ENCODE results near the gene ZNF200.
A peak's percentile ranks its signal among the peaks of the same experiment; 100 is the strongest.
"Not testable (repeated sequence)": the region's sequence is repeated elsewhere in the genome, so short reads cannot be mapped to it uniquely, and the experiment has no call there.

Gene ZNF200

GRCh38 chr16:3202903-3203539 is 31.9 kb downstream of the ZNF200 start:
- no peak for DNase-seq (ENCODE audit: low read depth in 3 of 3)

DNA sequence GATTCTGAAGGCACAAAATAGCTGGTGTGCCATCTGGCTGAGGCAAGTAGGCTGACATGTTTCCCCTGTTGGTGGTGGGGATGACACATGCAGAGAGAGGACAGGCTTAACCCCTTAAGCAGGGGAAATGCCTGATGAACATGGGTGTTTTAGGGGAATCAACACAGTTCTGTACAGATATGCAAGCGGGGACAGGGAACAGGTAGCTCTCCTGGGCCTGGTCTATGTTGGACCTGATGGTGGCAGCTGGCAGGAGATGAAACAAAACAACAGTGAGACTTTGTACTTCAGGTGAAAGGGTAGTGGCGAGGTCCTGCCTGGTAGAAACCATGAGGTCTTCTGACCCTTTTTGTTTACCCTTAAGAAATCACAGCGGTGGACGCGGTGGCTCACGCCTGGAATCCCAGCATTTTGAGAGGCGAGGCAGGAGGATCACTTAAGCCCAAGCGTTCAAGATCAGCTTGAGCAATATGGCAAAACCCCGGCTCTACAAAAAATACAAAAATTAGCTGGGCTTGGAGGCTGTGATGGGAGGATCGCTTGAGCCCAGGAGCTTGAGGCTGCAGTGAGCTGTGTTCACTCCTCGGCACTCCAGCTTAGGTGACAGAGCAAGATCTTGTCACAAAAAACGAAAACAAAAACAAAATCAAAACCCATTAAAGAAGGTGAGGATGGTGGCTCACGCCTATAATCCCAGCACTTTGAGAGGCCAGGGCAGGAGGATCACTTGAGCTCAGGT is 36.5 kb downstream of the ZNF200 start:
- DNase-seq (ENCODE audit: low read depth in 3 of 3), result no peak

DNA sequence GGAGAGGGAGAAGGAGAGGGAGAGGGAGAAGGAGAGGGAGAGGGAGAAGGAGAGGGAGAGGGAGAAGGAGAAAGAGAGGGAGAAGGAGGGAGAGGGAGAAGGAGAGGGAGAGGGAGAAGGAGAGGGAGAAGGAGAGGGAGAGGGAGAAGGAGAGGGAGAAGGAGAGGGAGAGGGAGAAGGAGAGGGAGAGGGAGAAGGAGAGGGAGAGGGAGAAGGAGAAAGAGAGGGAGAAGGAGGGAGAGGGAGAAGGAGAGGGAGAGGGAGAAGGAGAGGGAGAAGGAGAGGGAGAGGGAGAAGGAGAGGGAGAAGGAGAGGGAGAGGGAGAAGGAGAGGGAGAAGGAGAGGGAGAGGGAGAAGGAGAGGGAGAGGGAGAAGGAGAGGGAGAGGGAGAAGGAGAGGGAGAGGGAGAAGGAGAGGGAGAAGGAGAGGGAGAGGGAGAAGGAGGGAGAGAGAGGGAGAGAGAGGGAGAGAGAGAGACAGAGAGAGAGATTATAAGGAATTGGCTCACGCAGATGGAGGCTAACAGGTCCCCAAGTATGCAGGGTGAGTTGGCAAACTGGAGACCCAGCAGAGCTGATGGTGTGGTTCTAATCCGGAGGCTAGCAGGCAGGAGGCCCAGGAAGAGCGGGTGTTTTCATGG is 37.1 kb downstream of the ZNF200 start:
- not testable (repeated sequence) for DNase-seq (ENCODE audit: low read depth in 3 of 3)

GRCh38 chr16:3195975-3196374 is 39.0 kb downstream of the ZNF200 start:
- no peak for DNase-seq (ENCODE audit: low read depth in 3 of 3)

- DNase-seq (ENCODE audit: low read depth in 3 of 3), result no peak
Observed at GRCh38 chr16:3194792-3195191, 40.2 kb downstream of the ZNF200 start.

GRCh38 chr16:3193221-3194212 is 41.4 kb downstream of the ZNF200 start:
- DNase-seq (ENCODE audit: low read depth in 3 of 3), result no peak

- DNase-seq (ENCODE audit: low read depth in 3 of 3), result no peak
Observed at GRCh38 chr16:3192476-3193019, 42.4 kb downstream of the ZNF200 start.

GRCh38 chr16:3190949-3191353 is 44.0 kb downstream of the ZNF200 start:
- DNase-seq (ENCODE audit: low read depth in 3 of 3), result no peak

DNA sequence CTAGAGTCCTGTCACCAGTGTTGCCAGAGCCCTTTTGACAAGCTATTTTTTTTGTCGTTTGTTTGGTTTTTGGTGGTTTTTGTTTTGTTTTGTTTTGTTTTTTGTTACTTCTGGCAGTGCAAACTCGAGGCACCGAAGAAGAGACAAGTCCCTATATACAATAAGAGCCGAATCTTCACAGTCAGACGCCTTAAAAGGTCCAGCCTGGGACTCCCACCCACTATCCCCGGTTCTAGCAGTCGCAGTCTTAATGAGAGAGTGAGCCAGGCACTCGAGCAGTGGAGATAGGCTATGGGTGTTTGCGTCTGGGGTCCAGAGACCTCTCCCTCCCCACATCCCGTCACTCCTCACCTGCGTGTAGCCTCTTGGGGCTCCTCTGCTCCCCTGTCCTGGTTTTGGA is 45.1 kb downstream of the ZNF200 start:
- DNase-seq (ENCODE audit: low read depth in 3 of 3), result no peak

DNA sequence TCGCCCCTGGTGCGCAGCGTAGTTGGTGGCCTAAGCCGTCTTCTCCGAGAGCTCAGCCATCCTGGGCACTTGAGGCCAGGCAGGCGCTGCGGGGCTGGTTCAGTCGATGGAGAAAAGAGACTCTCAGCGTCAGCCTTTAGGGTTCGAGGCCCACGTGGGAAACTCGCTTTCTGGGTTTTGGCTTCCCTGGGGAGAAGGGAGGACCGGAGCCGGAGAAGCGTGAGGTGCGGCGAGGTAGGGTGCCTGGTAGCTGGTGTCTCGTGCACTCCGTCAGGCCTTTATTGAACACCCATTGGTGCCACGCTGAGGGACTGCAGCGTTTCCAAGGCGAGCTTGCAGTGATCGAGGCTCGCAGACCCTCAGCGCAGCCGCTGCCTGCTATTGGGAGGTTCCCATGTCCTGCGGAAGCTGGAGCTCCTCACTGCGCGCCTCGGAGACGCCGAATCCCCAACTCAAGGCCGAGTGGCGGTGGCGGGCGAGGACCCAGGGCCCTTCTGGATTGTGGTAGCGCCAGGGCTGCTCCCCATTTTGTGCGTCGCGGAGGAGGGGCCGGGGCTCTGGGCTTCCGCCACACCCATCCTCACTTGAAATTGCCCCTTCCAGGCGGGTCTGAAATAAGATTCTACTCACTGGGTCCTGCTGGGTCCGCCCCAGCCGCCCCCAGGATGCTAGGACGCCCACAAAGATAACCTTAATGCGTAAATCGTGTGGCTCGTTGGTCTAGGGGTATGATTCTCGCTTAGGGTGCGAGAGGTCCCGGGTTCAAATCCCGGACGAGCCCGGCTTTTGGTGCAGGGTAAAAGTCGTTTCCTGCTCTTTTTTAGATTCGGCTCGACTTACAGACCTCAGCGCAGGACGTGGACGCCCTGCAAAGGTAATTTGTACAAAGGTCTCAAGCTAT is 45.8 kb downstream of the ZNF200 start:
- peak in 2 of 3 experiments; percentile 52 to 75 for DNase-seq (ENCODE audit: low read depth in 3 of 3)

DNA sequence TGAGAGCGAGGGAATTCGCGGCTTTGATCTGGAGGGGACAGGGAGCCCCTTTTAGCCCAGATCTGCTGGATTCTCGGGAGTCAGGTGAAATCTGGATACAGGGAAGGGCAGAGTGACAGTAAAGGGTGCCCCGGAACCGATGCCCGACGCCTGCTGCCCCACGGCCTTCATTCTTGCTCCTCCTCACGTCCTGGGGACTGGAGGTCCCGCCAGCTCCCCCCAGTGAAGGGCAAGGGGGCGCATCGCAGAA is 46.4 kb downstream of the ZNF200 start:
- no peak for DNase-seq (ENCODE audit: low read depth in 3 of 3)

- peak; percentile 46 to 85 (median 55) for DNase-seq (ENCODE audit: low read depth in 3 of 3)
Observed at GRCh38 chr16:3187798-3188674, 46.9 kb downstream of the ZNF200 start, which contains the start of gene OR1F1. Gene OR1F1, plus strand, starts transcription at chr16:3188204.

DNA sequence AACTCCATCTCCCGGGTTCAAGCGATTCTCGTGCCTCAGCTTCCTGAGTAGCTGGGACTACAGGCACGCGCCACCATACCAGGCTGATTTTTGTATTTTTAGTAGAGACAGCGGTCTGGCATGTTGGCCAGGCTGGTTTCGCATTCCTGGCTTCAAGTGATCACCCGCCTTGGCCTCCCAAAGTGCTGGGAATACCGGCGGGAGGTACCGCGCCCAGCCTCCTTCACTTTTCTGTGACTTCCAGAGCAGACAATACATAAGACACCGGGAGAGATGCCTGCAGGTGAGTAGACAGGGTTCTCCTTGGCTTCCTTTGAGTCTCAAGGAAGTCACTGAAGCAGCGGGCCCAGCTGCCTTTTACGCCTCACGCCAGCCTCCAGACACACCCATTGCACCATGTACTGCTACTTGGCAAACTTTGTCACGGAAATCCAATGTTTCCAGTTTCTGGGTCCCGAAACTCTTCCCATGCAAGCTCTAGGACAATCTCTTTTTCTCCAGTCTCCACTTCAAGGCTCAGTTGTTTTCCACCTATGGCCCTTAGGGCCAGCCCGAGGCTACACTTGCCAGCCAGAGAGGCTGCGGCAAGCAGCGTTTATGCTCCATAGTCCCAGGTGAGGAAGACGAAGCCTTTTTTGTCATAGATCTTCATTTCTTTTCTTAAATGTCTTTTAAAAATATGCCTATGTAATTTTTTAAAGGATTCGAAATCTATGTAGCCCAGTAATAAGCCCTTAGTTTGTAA is 47.8 kb downstream of the ZNF200 start:
- no peak for DNase-seq (ENCODE audit: low read depth in 3 of 3)

- DNase-seq (ENCODE audit: low read depth in 3 of 3), result no peak
Observed at GRCh38 chr16:3183445-3184139, 51.4 kb downstream of the ZNF200 start.

GRCh38 chr16:3182608-3183444 is 52.1 kb downstream of the ZNF200 start:
- DNase-seq (ENCODE audit: low read depth in 3 of 3), result peak in 2 of 3 experiments; percentile 55 to 74

GRCh38 chr16:3182293-3182607 is 52.7 kb downstream of the ZNF200 start:
- not testable (repeated sequence) for DNase-seq (ENCODE audit: low read depth in 3 of 3)

DNA sequence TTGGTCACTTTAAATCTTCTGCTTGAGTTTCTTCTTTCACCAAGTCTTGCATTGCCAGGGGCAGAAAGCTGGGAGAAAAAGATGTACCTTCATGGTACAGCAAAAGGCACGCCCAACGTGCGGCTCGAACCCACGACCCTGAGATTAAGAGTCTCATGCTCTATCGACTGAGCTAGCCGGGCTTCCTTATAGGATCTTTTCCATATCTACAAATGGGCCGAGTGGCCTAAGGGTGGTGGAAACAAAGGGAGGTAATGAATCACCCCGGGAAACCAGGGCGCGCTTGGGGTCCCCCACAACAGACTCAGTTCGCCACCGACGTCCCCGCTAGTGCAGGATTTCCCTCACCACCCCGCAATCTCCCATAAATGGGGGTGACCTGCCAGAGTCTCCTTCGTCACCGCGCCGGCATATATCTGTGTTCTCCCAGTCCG is 54.5 kb downstream of the ZNF200 start:
- no peak for DNase-seq (ENCODE audit: low read depth in 3 of 3)
